Measurements from ENCODE around the gene CLDN1.

The CLDN1 gene

GRCh38 chr3:190320594-190321362 is 1.5 kb downstream of the CLDN1 start:
- Histone ChIP-seq H2AFZ (ENCODE audit: low read length) (no peak overlapping the region), H3K79me2 (ENCODE audit: insufficient read depth, low read length) (no peaks in the 10 kb centered on the region), H3K4me1 (ENCODE audit: insufficient read depth, low read length, severe bottlenecking) (peaks cover 4% of the 10 kb centered on the region), H3K4me2 (ENCODE audit: low read length) (no peak overlapping the region), H3K9ac (ENCODE audit: low read length) (no peak overlapping the region), H3K9me2 (ENCODE audit: low read depth, low read length) (no peaks in the 10 kb centered on the region), H3K36me3 (ENCODE audit: insufficient read depth, low read length) (no peaks in the 10 kb centered on the region), H3K9me3 (ENCODE audit: low read length) (no peaks in the 10 kb centered on the region), H3K4me3 (ENCODE audit: low read depth, low read length, poor library complexity, severe bottlenecking) (no peak overlapping the region), H3K27me3 (ENCODE audit: insufficient read depth, low read length) (no peaks in the 10 kb centered on the region), H4K20me1 (ENCODE audit: insufficient read depth, low read length) (no peaks in the 10 kb centered on the region), H3F3A (ENCODE audit: insufficient read depth, low read length) (no peaks in the 10 kb centered on the region), H3K27ac (ENCODE audit: low read depth, low read length, poor library complexity, severe bottlenecking) (no peak overlapping the region)
- no peak for TF ChIP-seq EZH2 (IDR thresholded peaks at IDR 0.05; ENCODE audit: borderline replicate concordance, low read length)

GRCh38 chr3:190319660-190320059 is 2.6 kb downstream of the CLDN1 start:
- no peaks in the 10 kb centered on the region for H3K79me2 ChIP-seq (ENCODE audit: insufficient read depth, low read length)
- H3K9ac ChIP-seq (ENCODE audit: low read length), result no peak overlapping the region
- no peak overlapping the region for H3K27ac ChIP-seq (ENCODE audit: low read depth, low read length, poor library complexity, severe bottlenecking)
- TF ChIP-seq EZH2 (IDR thresholded peaks at IDR 0.05; ENCODE audit: borderline replicate concordance, low read length) (no peak), CTCF (IDR thresholded peaks at IDR 0.05; ENCODE audit: low read length) (no peak)
- no peaks in the 10 kb centered on the region for H3K9me3 ChIP-seq (ENCODE audit: low read length)
- H3K4me3 ChIP-seq (ENCODE audit: low read depth, low read length, poor library complexity, severe bottlenecking), result no peak overlapping the region
- no peaks in the 10 kb centered on the region for H3K9me2 ChIP-seq (ENCODE audit: low read depth, low read length)
- H3K36me3 ChIP-seq (ENCODE audit: insufficient read depth, low read length), result no peaks in the 10 kb centered on the region
- no peaks in the 10 kb centered on the region for H3K27me3 ChIP-seq (ENCODE audit: insufficient read depth, low read length)
- H3K4me2 ChIP-seq (ENCODE audit: low read length), result no peak overlapping the region
- no peak overlapping the region for H2AFZ ChIP-seq (ENCODE audit: low read length)
- no peaks in the 10 kb centered on the region for H3F3A ChIP-seq (ENCODE audit: insufficient read depth, low read length)
- peaks cover 4% of the 10 kb centered on the region for H3K4me1 ChIP-seq (ENCODE audit: insufficient read depth, low read length, severe bottlenecking)
- no peaks in the 10 kb centered on the region for H4K20me1 ChIP-seq (ENCODE audit: insufficient read depth, low read length)

- Histone ChIP-seq H3K79me2 (ENCODE audit: insufficient read depth, low read length) (no peaks in the 10 kb centered on the region), H3K9ac (ENCODE audit: low read length) (no peak overlapping the region), H2AFZ (ENCODE audit: low read length) (no peak overlapping the region), H3F3A (ENCODE audit: insufficient read depth, low read length) (no peaks in the 10 kb centered on the region), H3K9me2 (ENCODE audit: low read depth, low read length) (no peaks in the 10 kb centered on the region), H3K4me1 (ENCODE audit: insufficient read depth, low read length, severe bottlenecking) (peaks cover 4% of the 10 kb centered on the region), H3K27ac (ENCODE audit: low read depth, low read length, poor library complexity, severe bottlenecking) (no peak overlapping the region), H3K27me3 (ENCODE audit: insufficient read depth, low read length) (no peaks in the 10 kb centered on the region), H3K9me3 (ENCODE audit: low read length) (no peaks in the 10 kb centered on the region), H3K4me2 (ENCODE audit: low read length) (no peak overlapping the region), H4K20me1 (ENCODE audit: insufficient read depth, low read length) (no peaks in the 10 kb centered on the region), H3K4me3 (ENCODE audit: low read depth, low read length, poor library complexity, severe bottlenecking) (no peak overlapping the region), H3K36me3 (ENCODE audit: insufficient read depth, low read length) (no peaks in the 10 kb centered on the region)
- no peak for TF ChIP-seq CTCF (IDR thresholded peaks at IDR 0.05; ENCODE audit: low read length)
- no peak for TF ChIP-seq EZH2 (IDR thresholded peaks at IDR 0.05; ENCODE audit: borderline replicate concordance, low read length)
These were observed 3.6 kb downstream of the CLDN1 start for GRCh38 chr3:190318666-190319065.

- Histone ChIP-seq H3F3A (ENCODE audit: insufficient read depth, low read length) (no peaks in the 10 kb centered on the region), H3K9me2 (ENCODE audit: low read depth, low read length) (no peaks in the 10 kb centered on the region), H3K4me3 (ENCODE audit: low read depth, low read length, poor library complexity, severe bottlenecking) (no peak overlapping the region), H3K36me3 (ENCODE audit: insufficient read depth, low read length) (no peaks in the 10 kb centered on the region), H4K20me1 (ENCODE audit: insufficient read depth, low read length) (no peaks in the 10 kb centered on the region), H3K79me2 (ENCODE audit: insufficient read depth, low read length) (no peaks in the 10 kb centered on the region), H3K4me2 (ENCODE audit: low read length) (no peak overlapping the region), H3K27me3 (ENCODE audit: insufficient read depth, low read length) (no peaks in the 10 kb centered on the region), H3K27ac (ENCODE audit: low read depth, low read length, poor library complexity, severe bottlenecking) (no peak overlapping the region), H3K9ac (ENCODE audit: low read length) (no peak overlapping the region), H3K4me1 (ENCODE audit: insufficient read depth, low read length, severe bottlenecking) (no peaks in the 10 kb centered on the region), H2AFZ (ENCODE audit: low read length) (no peak overlapping the region), H3K9me3 (ENCODE audit: low read length) (no peaks in the 10 kb centered on the region)
- TF ChIP-seq EZH2 (IDR thresholded peaks at IDR 0.05; ENCODE audit: borderline replicate concordance, low read length), result no peak
These were observed 7.5 kb downstream of the CLDN1 start for GRCh38 chr3:190314741-190315140.
